Natural killer cell (primary cell): Measurements from ENCODE around the gene DIP2C. TPM values are rescaled to one million over a fixed set of nuclear protein-coding genes. Genes with fewer than 3 reads are reported as not detected.
"Not testable (repeated sequence)": the region's sequence is repeated elsewhere in the genome, so short reads cannot be mapped to it uniquely, and the experiment has no call there.

Experiments
- ATAC-seq, 3 donors: fragments of 150-1000 bp in 2 of 3; fragments of 200-7000 bp in 1 of 3; cut with Tn5 transposase; 1 replicate in 1 of 3; 2 replicates in 2 of 3; pipeline ENCODE4 v1.10.0; 2021; ENCODE audit warnings: mild to moderate bottlenecking in 2 of 3, moderate library complexity in 2 of 3
- DNase-seq, 2 donors: peaks; one replicate each; pipeline versions ENCODE4 v3.0.0 to v3.0.0-alpha.2; 2013 to 2021; ENCODE audit warnings: mixed read lengths in 1 of 2
- H3K27ac ChIP-seq: one replicate; pipeline ENCODE4 v1.5.1; 2013; ENCODE audit warnings: mild to moderate bottlenecking, low read length
- H3K27me3 ChIP-seq: one replicate; pipeline ENCODE4 v1.6.1; 2013; ENCODE audit warnings: low read length; ENCODE audit not compliant: control insufficient read depth, insufficient read depth
- H3K36me3 ChIP-seq: one replicate; pipeline ENCODE4 v1.6.1; 2013; ENCODE audit warnings: low read length; ENCODE audit not compliant: control insufficient read depth, insufficient read depth
- H3K4me1 ChIP-seq: one replicate; pipeline ENCODE4 v1.6.1; 2013; ENCODE audit warnings: low read length; ENCODE audit not compliant: control insufficient read depth, insufficient read depth
- H3K4me3 ChIP-seq: one replicate; pipeline ENCODE4 v1.5.1; 2013; ENCODE audit warnings: low read length
- H3K9me3 ChIP-seq: one replicate; pipeline ENCODE4 v1.6.1; 2013; ENCODE audit warnings: low read length; ENCODE audit not compliant: control insufficient read depth, insufficient read depth
- H3K27ac Mint-ChIP-seq, 2 donors: one replicate each; pipeline ENCODE4 v1.8.0; 2022; ENCODE audit warnings: mild to moderate bottlenecking in 2 of 2, mixed read lengths in 2 of 2, moderate library complexity in 1 of 2
- H3K27me3 Mint-ChIP-seq, 2 donors: one replicate each; pipeline ENCODE4 v1.8.0; 2022; ENCODE audit warnings: low read depth in 2 of 2, mixed read lengths in 2 of 2
- H3K36me3 Mint-ChIP-seq: one replicate; pipeline ENCODE4 v1.8.0; 2022; ENCODE audit warnings: mixed read lengths
- H3K4me1 Mint-ChIP-seq, 2 donors: one replicate each; pipeline ENCODE4 v1.8.0; 2022; ENCODE audit warnings: mixed read lengths in 2 of 2
- H3K4me3 Mint-ChIP-seq: one replicate; pipeline ENCODE4 v1.8.0; 2022; ENCODE audit warnings: mild to moderate bottlenecking, moderate library complexity, mixed read lengths
- H3K9me3 Mint-ChIP-seq, 2 donors: one replicate each; pipeline ENCODE4 v1.8.0; 2022; ENCODE audit warnings: mixed read lengths in 2 of 2
- CTCF ChIP-seq: fragments of 200-600 bp; IDR thresholded peaks from one replicate; pipeline ENCODE4 v1.8.0; 2022; ENCODE audit warnings: antibody characterized with exemption
- WGBS: methylation state at CpG from one replicate; pipeline ENCODE4 v1.1.7; 2013; ENCODE audit warnings: missing lambda C conversion rate; ENCODE audit not compliant: insufficient coverage; 5-methylcytosine and 5-hydroxymethylcytosine counted together
- intact Hi-C: fragments of 100-400 bp; cut with micrococcal nuclease; formaldehyde crosslinking; loops from one replicate; pipeline ENCODE4 v1.14.2; 2022
- total RNA-seq, 4 donors: library from RNA; stranded (reverse); fragments of 120-200 nt in 1 of 4; gene quantifications; one replicate each; pipeline versions ENCODE4 v1.2.3 to v1.2.4, GENCODE V29; 2013 to 2022

DIP2C gene
- total RNA-seq, 3 donors from 2014 or later (not counting 1 experiment from before 2014, with no cell fraction given), result 1.5 to 5.8 (median 3.8) TPM

- H3K27me3 ChIP-seq, result no peaks in the 10 kb centered on the region
- Mint-ChIP-seq H3K4me3 (no peak overlapping the region), H3K4me1 (no peaks in the 10 kb centered on the region), H3K27me3 (no peaks in the 10 kb centered on the region), H3K9me3 (no peaks in the 10 kb centered on the region), H3K27ac (no peak overlapping the region), H3K36me3 (no peaks in the 10 kb centered on the region)
- no peaks in the 10 kb centered on the region for H3K36me3 ChIP-seq
- H3K4me1 ChIP-seq, result no peaks in the 10 kb centered on the region
- DNase-seq, result no peak
- 90% methylated on average over 12 of the region's 12 CpGs for WGBS
- H3K9me3 ChIP-seq, result no peaks in the 10 kb centered on the region
- no peak for TF ChIP-seq CTCF
- intact Hi-C loops, result no loop called here
- no peak overlapping the region for H3K4me3 ChIP-seq
- H3K27ac ChIP-seq, result no peak overlapping the region
- ATAC-seq, result no peak
Measured at GRCh38 chr10:680745-681144, 8.7 kb downstream of the DIP2C start.

GRCh38 chr10:680146-680545 is 9.3 kb downstream of the DIP2C start:
- 74% methylated on average over 11 of the region's 11 CpGs for WGBS
- Mint-ChIP-seq H3K27ac (no peak overlapping the region), H3K27me3 (peaks cover 0 to 2% of the 10 kb centered on the region in 2 donors), H3K4me3 (no peak overlapping the region), H3K36me3 (no peaks in the 10 kb centered on the region), H3K9me3 (no peaks in the 10 kb centered on the region), H3K4me1 (no peaks in the 10 kb centered on the region)
- DNase-seq (no peak), ATAC-seq (no peak)
- no peaks in the 10 kb centered on the region for H3K27me3 ChIP-seq
- intact Hi-C loops, result no loop called here
- no peak overlapping the region for H3K27ac ChIP-seq
- no peak for TF ChIP-seq CTCF
- H3K4me3 ChIP-seq, result no peak overlapping the region
- no peaks in the 10 kb centered on the region for H3K4me1 ChIP-seq
- no peaks in the 10 kb centered on the region for H3K36me3 ChIP-seq
- no peaks in the 10 kb centered on the region for H3K9me3 ChIP-seq

GRCh38 chr10:679556-679955 is 9.9 kb downstream of the DIP2C start:
- no peaks in the 10 kb centered on the region for H3K4me1 Mint-ChIP-seq
- 94% methylated on average over 15 of the region's 15 CpGs for WGBS
- Histone ChIP-seq H3K36me3 (no peaks in the 10 kb centered on the region), H3K4me3 (no peak overlapping the region), H3K9me3 (no peaks in the 10 kb centered on the region), H3K27me3 (no peaks in the 10 kb centered on the region), H3K27ac (no peak overlapping the region), H3K4me1 (no peaks in the 10 kb centered on the region)
- peaks cover 0 to 3% of the 10 kb centered on the region in 2 donors for H3K27me3 Mint-ChIP-seq
- H3K9me3 Mint-ChIP-seq, result no peaks in the 10 kb centered on the region
- intact Hi-C loops, result no loop called here
- DNase-seq (no peak), ATAC-seq (no peak)
- no peaks in the 10 kb centered on the region for H3K36me3 Mint-ChIP-seq
- no peak overlapping the region for H3K27ac Mint-ChIP-seq
- no peak for TF ChIP-seq CTCF
- H3K4me3 Mint-ChIP-seq, result no peak overlapping the region

GRCh38 chr10:678662-679005 is 10.8 kb downstream of the DIP2C start:
- H3K27ac ChIP-seq, H3K4me1 Mint-ChIP-seq, H3K4me3 ChIP-seq, H3K36me3 ChIP-seq, H3K36me3 Mint-ChIP-seq, H3K27me3 Mint-ChIP-seq, H3K9me3 Mint-ChIP-seq, H3K27ac Mint-ChIP-seq, H3K4me1 ChIP-seq, H3K27me3 ChIP-seq, ATAC-seq, H3K4me3 Mint-ChIP-seq, intact Hi-C loops, DNase-seq, H3K9me3 ChIP-seq: not testable (repeated sequence)
- 72% methylated on average over 9 of the region's 24 CpGs for WGBS
